Liver (tissue), 9 donors: Measurements from ENCODE around the gene BICDL2. TPM values are rescaled to one million over a fixed set of nuclear protein-coding genes. Genes with fewer than 3 reads are reported as not detected.

Experiments
- DNase-seq: peaks from one replicate; pipeline ENCODE4 v3.0.0-alpha.2; 2017; ENCODE audit warnings: low spot score
- H3K27ac ChIP-seq, 2 donors: one replicate each; pipeline ENCODE4 v1.7.0; 2013; ENCODE audit warnings: inconsistent platforms in 2 of 2, low read length in 2 of 2, control low read depth in 1 of 2, low read depth in 1 of 2, mild to moderate bottlenecking in 1 of 2
- H3K27me3 ChIP-seq, 4 donors: one replicate each; pipeline versions ENCODE4 v1.6.1 to v1.7.0; 2013; ENCODE audit warnings: low read length in 3 of 4, inconsistent platforms in 1 of 4, mild to moderate bottlenecking in 1 of 4, moderate library complexity in 1 of 4; ENCODE audit not compliant: control insufficient read depth in 4 of 4, insufficient read depth in 4 of 4
- H3K36me3 ChIP-seq, 4 donors: one replicate each; pipeline versions ENCODE4 v1.6.1 to v1.7.0; 2013; ENCODE audit warnings: low read length in 3 of 4, mild to moderate bottlenecking in 3 of 4, low read depth in 1 of 4, moderate library complexity in 1 of 4; ENCODE audit not compliant: control insufficient read depth in 4 of 4, insufficient read depth in 3 of 4
- H3K4me1 ChIP-seq, 4 donors: one replicate each; pipeline versions ENCODE4 v1.6.1 to v1.7.0; 2013; ENCODE audit warnings: low read length in 3 of 4, mild to moderate bottlenecking in 3 of 4, moderate library complexity in 1 of 4; ENCODE audit not compliant: control insufficient read depth in 4 of 4, insufficient read depth in 4 of 4
- H3K4me3 ChIP-seq, 3 donors: one replicate each; pipeline versions ENCODE4 v1.6.1 to v1.7.0; 2013; ENCODE audit warnings: low read length in 3 of 3, control low read depth in 1 of 3, low read depth in 1 of 3, mild to moderate bottlenecking in 1 of 3
- H3K9ac ChIP-seq, 2 donors: one replicate each; pipeline ENCODE4 v1.7.0; 2013; ENCODE audit warnings: low read length in 2 of 2, mild to moderate bottlenecking in 2 of 2, moderate library complexity in 2 of 2, control low read depth in 1 of 2, low read depth in 1 of 2
- H3K9me3 ChIP-seq, 4 donors: one replicate each; pipeline versions ENCODE4 v1.6.1 to v1.7.0; 2013; ENCODE audit warnings: low read length in 3 of 4; ENCODE audit not compliant: control insufficient read depth in 4 of 4
- ATF3 ChIP-seq: IDR thresholded peaks from 2 replicates; pipeline ENCODE4 v1.6.1; 2016; ENCODE audit warnings: antibody characterized with exemption
- EGR1 ChIP-seq, 2 donors: IDR thresholded peaks; 2 replicates each; pipeline ENCODE4 v1.6.1; 2016 to 2018; ENCODE audit warnings: antibody characterized with exemption in 2 of 2, low read depth in 2 of 2
- FOXA1 ChIP-seq: IDR thresholded peaks from 2 replicates; pipeline ENCODE4 v1.6.1; 2016; ENCODE audit warnings: antibody characterized with exemption
- FOXA2 ChIP-seq: IDR thresholded peaks from 2 replicates; pipeline ENCODE4 v1.6.1; 2016; ENCODE audit warnings: antibody characterized with exemption
- GABPA ChIP-seq, 2 donors: IDR thresholded peaks in 1 of 2; conservative IDR thresholded peaks in 1 of 2; 2 replicates each; pipeline ENCODE4 v1.6.1; 2016; ENCODE audit warnings: antibody characterized with exemption in 2 of 2, mild to moderate bottlenecking in 1 of 2, moderate library complexity in 1 of 2
- HNF4G ChIP-seq: IDR thresholded peaks from 2 replicates; pipeline ENCODE4 v1.6.1; 2016; ENCODE audit warnings: antibody characterized with exemption
- JUND ChIP-seq, 2 donors: IDR thresholded peaks; 2 replicates each; pipeline ENCODE4 v1.6.1; 2016; ENCODE audit warnings: antibody characterized with exemption in 2 of 2
- RAD21 ChIP-seq, 2 donors: IDR thresholded peaks; 2 replicates each; pipeline ENCODE4 v1.6.1; 2016; ENCODE audit warnings: antibody characterized with exemption in 2 of 2, mild to moderate bottlenecking in 2 of 2
- REST ChIP-seq: IDR thresholded peaks from 2 replicates; pipeline ENCODE4 v1.6.1; 2016; ENCODE audit warnings: antibody characterized with exemption, mild to moderate bottlenecking
- RXRA ChIP-seq, 2 donors: IDR thresholded peaks; 2 replicates each; pipeline ENCODE4 v1.6.1; 2017 to 2018; ENCODE audit warnings: antibody characterized with exemption in 2 of 2, mild to moderate bottlenecking in 1 of 2
- SP1 ChIP-seq: IDR thresholded peaks from 2 replicates; pipeline ENCODE4 v1.6.1; 2018; ENCODE audit warnings: antibody characterized with exemption, mild to moderate bottlenecking
- YY1 ChIP-seq: IDR thresholded peaks from 2 replicates; pipeline ENCODE4 v1.6.1; 2016; ENCODE audit warnings: antibody characterized with exemption, mild to moderate bottlenecking
- WGBS: extraction: QIAGEN DNeasy Blood & Tissue Kit; methylation state at CpG from one replicate; pipeline ENCODE4 v1.1.7; 2013; 5-methylcytosine and 5-hydroxymethylcytosine counted together
- polyA plus RNA-seq, 2 donors: library from polyadenylated mRNA; stranded (reverse) in 1 of 2; unstranded in 1 of 2; fragments of 200-250 nt in 1 of 2; fragments of >200 nt in 1 of 2; fragmentation: Nextera tagmentation in 1 of 2; extraction: Ambion mirVana in 1 of 2; gene quantifications; one replicate each; pipeline versions ENCODE4 v1.2.1 to v1.2.3, GENCODE V29; 2013 to 2015
- total RNA-seq, 2 donors: library from RNA; depleted of rRNA; stranded (reverse); fragments of >200 nt; gene quantifications; one replicate each; pipeline ENCODE4 v1.2.3, GENCODE V29; 2014
- TF ChIP-seq, protein P1 (sequence below): IDR thresholded peaks from 2 replicates; pipeline ENCODE4 v1.6.1; 2016; ENCODE audit warnings: antibody characterized with exemption
- TF ChIP-seq, protein P2 (sequence below): IDR thresholded peaks from 2 replicates; pipeline ENCODE4 v1.6.1; 2016; ENCODE audit warnings: antibody characterized with exemption
- TF ChIP-seq, protein P3 (sequence below): fragments of 150-350 bp; IDR thresholded peaks from 2 replicates; pipeline ENCODE4 v1.5.1; 2017; ENCODE audit warnings: improper control_type of control experiment, low read depth, low read length; ENCODE audit not compliant: missing input control
- donor health status: healthy.
- donor health status: healthy.
- donor health status: healthy.
- donor health status: healthy.
- donor health status: healthy.

Gene BICDL2
- total and polyA plus RNA-seq, 4 donors, result 0.15 to 0.59 (median 0.33) TPM; not detected in 1

- 21% methylated on average over 51 of the region's 52 CpGs for WGBS
- Histone ChIP-seq H3K27me3 (no peaks in the 10 kb centered on the region), H3K9ac (no peak within 1 kb of the TSS), H3K4me1 (peaks cover 17 to 35% (median 25%) of the 10 kb centered on the region in 4 donors), H3K36me3 (no peaks in the 10 kb centered on the region), H3K27ac (no peak within 1 kb of the TSS), H3K9me3 (no peaks in the 10 kb centered on the region), H3K4me3 (no peak within 1 kb of the TSS)
- DNase-seq, result no peak
- no peak for TF ChIP-seq RAD21 (IDR thresholded peaks at IDR 0.05)
- TF ChIP-seq, protein P1, sequence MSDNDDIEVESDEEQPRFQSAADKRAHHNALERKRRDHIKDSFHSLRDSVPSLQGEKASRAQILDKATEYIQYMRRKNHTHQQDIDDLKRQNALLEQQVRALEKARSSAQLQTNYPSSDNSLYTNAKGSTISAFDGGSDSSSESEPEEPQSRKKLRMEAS, result no peak
- TF ChIP-seq, protein P2, sequence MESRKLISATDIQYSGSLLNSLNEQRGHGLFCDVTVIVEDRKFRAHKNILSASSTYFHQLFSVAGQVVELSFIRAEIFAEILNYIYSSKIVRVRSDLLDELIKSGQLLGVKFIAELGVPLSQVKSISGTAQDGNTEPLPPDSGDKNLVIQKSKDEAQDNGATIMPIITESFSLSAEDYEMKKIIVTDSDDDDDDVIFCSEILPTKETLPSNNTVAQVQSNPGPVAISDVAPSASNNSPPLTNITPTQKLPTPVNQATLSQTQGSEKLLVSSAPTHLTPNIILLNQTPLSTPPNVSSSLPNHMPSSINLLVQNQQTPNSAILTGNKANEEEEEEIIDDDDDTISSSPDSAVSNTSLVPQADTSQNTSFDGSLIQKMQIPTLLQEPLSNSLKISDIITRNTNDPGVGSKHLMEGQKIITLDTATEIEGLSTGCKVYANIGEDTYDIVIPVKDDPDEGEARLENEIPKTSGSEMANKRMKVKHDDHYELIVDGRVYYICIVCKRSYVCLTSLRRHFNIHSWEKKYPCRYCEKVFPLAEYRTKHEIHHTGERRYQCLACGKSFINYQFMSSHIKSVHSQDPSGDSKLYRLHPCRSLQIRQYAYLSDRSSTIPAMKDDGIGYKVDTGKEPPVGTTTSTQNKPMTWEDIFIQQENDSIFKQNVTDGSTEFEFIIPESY, result no peak
- TF ChIP-seq YY1, result no peak
- TF ChIP-seq EGR1 (IDR thresholded peaks at IDR 0.05; ENCODE audit: low read depth in 2 of 2), result no peak
- no peak for TF ChIP-seq SP1
- no peak for TF ChIP-seq RXRA (IDR thresholded peaks at IDR 0.05)
- no peak for TF ChIP-seq REST
- TF ChIP-seq GABPA (IDR thresholded peaks at IDR 0.05 in 1 of 2, conservative IDR thresholded peaks at IDR 0.05 in 1 of 2), result no peak
- TF ChIP-seq JUND (IDR thresholded peaks at IDR 0.05), result no peak
- no peak for TF ChIP-seq ATF3
- TF ChIP-seq HNF4G, result no peak
- no peak for TF ChIP-seq FOXA2
- TF ChIP-seq, protein P3, sequence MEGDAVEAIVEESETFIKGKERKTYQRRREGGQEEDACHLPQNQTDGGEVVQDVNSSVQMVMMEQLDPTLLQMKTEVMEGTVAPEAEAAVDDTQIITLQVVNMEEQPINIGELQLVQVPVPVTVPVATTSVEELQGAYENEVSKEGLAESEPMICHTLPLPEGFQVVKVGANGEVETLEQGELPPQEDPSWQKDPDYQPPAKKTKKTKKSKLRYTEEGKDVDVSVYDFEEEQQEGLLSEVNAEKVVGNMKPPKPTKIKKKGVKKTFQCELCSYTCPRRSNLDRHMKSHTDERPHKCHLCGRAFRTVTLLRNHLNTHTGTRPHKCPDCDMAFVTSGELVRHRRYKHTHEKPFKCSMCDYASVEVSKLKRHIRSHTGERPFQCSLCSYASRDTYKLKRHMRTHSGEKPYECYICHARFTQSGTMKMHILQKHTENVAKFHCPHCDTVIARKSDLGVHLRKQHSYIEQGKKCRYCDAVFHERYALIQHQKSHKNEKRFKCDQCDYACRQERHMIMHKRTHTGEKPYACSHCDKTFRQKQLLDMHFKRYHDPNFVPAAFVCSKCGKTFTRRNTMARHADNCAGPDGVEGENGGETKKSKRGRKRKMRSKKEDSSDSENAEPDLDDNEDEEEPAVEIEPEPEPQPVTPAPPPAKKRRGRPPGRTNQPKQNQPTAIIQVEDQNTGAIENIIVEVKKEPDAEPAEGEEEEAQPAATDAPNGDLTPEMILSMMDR, result no peak
- TF ChIP-seq FOXA1, result no peak
Measured at GRCh38 chr16:3017794-3018506, 18.8 kb downstream of the BICDL2 start, which contains the start of gene CLDN6. TSS of gene CLDN6 (minus strand) at chr16:3018183. CDS start at chr16:3016021, 2,162 bp downstream.
